NCI-H460 (cell line): ENCODE data around the gene NAGK. TPM values are rescaled to one million over a fixed set of nuclear protein-coding genes. Genes with fewer than 3 reads are reported as not detected.
"Not testable (repeated sequence)": the region's sequence is repeated elsewhere in the genome, so short reads cannot be mapped to it uniquely, and the experiment has no call there.

Experiments used
- DNase-seq: peaks from one replicate; pipeline ENCODE4 v3.0.0-alpha.2; 2016; ENCODE audit warnings: low read depth; ENCODE audit errors: extremely low read depth
- total RNA-seq: library from RNA; depleted of rRNA; stranded (reverse); fragments of >200 nt; shearing (Covaris generic); gene quantifications from 2 replicates; pipeline ENCODE4 v1.2.3, GENCODE V29; 2014

NAGK gene
- total RNA-seq, 1 experiment from 2014 or later, result 15.4 TPM

GRCh38 chr2:71067567-71068217, 756 bp upstream of the NAGK start:
- DNase-seq, result no peak

GRCh38 chr2:71069376-71069775, 928 bp downstream of the NAGK start:
- DNase-seq, result no peak

- DNase-seq, result peak; percentile 17
These were observed 2.0 kb downstream of the NAGK start for GRCh38 chr2:71070294-71071093.

- DNase-seq, result no peak
These were observed 3.4 kb downstream of the NAGK start for GRCh38 chr2:71071681-71072398.

- no peak for DNase-seq
These were observed 4.0 kb downstream of the NAGK start for GRCh38 chr2:71072492-71072891.

- no peak for DNase-seq
These were observed 5.0 kb downstream of the NAGK start for GRCh38 chr2:71073475-71073874.

- DNase-seq, result no peak
These were observed 6.5 kb downstream of the NAGK start for GRCh38 chr2:71074893-71075395.

GRCh38 chr2:71078624-71079023, 10.2 kb downstream of the NAGK start:
- DNase-seq, result no peak

- no peak for DNase-seq
These were observed 14.2 kb downstream of the NAGK start for GRCh38 chr2:71082402-71083252.

GRCh38 chr2:71083297-71083696, 14.8 kb downstream of the NAGK start:
- DNase-seq, result not testable (repeated sequence)

- DNase-seq, result not testable (repeated sequence)
These were observed 15.4 kb downstream of the NAGK start for GRCh38 chr2:71083752-71084312.

- not testable (repeated sequence) for DNase-seq
These were observed 17.0 kb downstream of the NAGK start for GRCh38 chr2:71085325-71086003.

GRCh38 chr2:71089475-71089874, 21.0 kb downstream of the NAGK start:
- not testable (repeated sequence) for DNase-seq

GRCh38 chr2:71091808-71092207, 23.4 kb downstream of the NAGK start:
- not testable (repeated sequence) for DNase-seq

GRCh38 chr2:71092491-71093260, 24.2 kb downstream of the NAGK start:
- DNase-seq, result not testable (repeated sequence)

GRCh38 chr2:71100195-71100964, 31.9 kb downstream of the NAGK start:
- peak; percentile 60 for DNase-seq

GRCh38 chr2:71101656-71102055, 33.2 kb downstream of the NAGK start:
- no peak for DNase-seq
